Esophagus squamous epithelium (tissue), 4 donors: ENCODE data around the gene CCDC68.

ENCODE experiments used
- CTCF ChIP-seq, 6 experiments: fragments of 450-650 bp in 4 of 6; fragments of 200-600 bp in 2 of 6; sonication (generic) in 2 of 6; IDR thresholded peaks; one replicate each; pipeline ENCODE4 v1.5.1; 2016 to 2019; ENCODE audit warnings: antibody characterized with exemption in 6 of 6, mild to moderate bottlenecking in 4 of 6, moderate library complexity in 4 of 6
- POLR2A ChIP-seq, 4 donors: fragments of 450-650 bp; IDR thresholded peaks; one replicate each; pipeline ENCODE4 v1.6.1; 2017; ENCODE audit warnings: antibody characterized with exemption in 4 of 4, mild to moderate bottlenecking in 4 of 4, moderate library complexity in 3 of 4

- TF ChIP-seq POLR2A (IDR thresholded peaks at IDR 0.05) = no peak
- TF ChIP-seq CTCF (IDR thresholded peaks at IDR 0.05) = no peak
Measured at GRCh38 chr18:54881229-54881768, 78.0 kb downstream of the CCDC68 start.
